ENCODE data around the gene SEMA7A. TPM values are rescaled to one million over a fixed set of nuclear protein-coding genes. Genes with fewer than 3 reads are reported as not detected.

The SEMA7A gene
- total and polyA plus RNA-seq, 9 of the 15 experiments (the other 6 are each of a cell fraction or from before 2014, with no cell fraction given) = 0.04 to 8.2 (median 5.4) TPM; not detected in 1

DNA sequence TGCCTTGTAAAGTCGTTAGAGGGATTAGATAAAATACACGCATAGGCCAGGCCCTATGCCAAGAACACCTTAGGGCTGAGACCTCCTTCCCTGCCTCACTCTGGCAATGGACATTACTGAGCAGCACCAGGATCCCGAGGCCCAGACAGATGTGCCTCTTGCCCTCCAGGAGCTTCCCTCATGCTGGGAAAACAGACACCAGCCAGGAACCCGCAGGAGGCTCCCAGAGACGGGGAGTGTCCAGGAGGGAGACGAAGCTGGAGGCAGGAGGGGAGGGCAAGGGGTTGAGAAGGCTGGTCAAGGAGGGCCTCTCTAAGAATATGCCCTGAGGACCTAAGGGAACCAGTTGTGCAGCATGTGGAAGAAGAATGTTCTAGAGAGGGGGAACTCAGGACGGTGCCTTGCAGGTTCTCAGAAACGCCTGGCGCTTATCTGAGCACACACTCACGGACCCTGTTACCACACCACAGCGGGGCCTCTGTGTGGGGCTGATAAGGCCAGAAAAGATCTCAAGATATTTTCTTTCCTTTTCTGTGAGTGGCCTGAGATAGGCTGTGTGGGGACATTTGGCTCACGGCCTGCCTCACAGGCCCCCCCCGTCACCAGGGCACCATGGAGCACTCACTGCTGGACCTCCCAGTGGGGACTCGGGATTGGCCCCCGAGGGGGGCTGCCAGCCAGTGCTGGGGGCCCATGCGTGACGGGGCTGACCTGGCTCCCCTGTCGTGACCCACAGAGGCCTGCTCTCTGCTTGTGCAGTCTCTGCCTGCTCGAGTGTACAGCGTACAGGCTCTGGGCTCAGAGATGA is 44.3 kb downstream of the SEMA7A start (continued):
- TF ChIP-seq, protein P1, sequence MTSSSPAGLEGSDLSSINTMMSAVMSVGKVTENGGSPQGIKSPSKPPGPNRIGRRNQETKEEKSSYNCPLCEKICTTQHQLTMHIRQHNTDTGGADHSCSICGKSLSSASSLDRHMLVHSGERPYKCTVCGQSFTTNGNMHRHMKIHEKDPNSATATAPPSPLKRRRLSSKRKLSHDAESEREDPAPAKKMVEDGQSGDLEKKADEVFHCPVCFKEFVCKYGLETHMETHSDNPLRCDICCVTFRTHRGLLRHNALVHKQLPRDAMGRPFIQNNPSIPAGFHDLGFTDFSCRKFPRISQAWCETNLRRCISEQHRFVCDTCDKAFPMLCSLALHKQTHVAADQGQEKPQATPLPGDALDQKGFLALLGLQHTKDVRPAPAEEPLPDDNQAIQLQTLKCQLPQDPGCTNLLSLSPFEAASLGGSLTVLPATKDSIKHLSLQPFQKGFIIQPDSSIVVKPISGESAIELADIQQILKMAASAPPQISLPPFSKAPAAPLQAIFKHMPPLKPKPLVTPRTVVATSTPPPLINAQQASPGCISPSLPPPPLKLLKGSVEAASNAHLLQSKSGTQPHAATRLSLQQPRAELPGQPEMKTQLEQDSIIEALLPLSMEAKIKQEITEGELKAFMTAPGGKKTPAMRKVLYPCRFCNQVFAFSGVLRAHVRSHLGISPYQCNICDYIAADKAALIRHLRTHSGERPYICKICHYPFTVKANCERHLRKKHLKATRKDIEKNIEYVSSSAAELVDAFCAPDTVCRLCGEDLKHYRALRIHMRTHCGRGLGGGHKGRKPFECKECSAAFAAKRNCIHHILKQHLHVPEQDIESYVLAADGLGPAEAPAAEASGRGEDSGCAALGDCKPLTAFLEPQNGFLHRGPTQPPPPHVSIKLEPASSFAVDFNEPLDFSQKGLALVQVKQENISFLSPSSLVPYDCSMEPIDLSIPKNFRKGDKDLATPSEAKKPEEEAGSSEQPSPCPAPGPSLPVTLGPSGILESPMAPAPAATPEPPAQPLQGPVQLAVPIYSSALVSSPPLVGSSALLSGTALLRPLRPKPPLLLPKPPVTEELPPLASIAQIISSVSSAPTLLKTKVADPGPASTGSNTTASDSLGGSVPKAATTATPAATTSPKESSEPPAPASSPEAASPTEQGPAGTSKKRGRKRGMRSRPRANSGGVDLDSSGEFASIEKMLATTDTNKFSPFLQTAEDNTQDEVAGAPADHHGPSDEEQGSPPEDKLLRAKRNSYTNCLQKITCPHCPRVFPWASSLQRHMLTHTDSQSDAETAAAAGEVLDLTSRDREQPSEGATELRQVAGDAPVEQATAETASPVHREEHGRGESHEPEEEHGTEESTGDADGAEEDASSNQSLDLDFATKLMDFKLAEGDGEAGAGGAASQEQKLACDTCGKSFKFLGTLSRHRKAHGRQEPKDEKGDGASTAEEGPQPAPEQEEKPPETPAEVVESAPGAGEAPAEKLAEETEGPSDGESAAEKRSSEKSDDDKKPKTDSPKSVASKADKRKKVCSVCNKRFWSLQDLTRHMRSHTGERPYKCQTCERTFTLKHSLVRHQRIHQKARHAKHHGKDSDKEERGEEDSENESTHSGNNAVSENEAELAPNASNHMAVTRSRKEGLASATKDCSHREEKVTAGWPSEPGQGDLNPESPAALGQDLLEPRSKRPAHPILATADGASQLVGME (CRISPR knock-in tag; IDR thresholded peaks at IDR 0.05) = peak; percentile 70; the same call in 1 of the 2 replicates
- TF ChIP-seq ZNF311 (CRISPR knock-in tag; IDR thresholded peaks at IDR 0.05) (peak; percentile 86), NR2C2 (CRISPR knock-in tag; IDR thresholded peaks at IDR 0.05) (no peak), NR2C2 (tag; IDR thresholded peaks at IDR 0.05) (peak; percentile 70), GATAD2B (IDR thresholded peaks at IDR 0.05; ENCODE audit: borderline replicate concordance) (peak; percentile 99; the same call in 1 of the 2 replicates), ZNF12 (CRISPR knock-in tag; IDR thresholded peaks at IDR 0.05) (no peak), ZNF707 (CRISPR knock-in tag; conservative IDR thresholded peaks at IDR 0.05) (peak; percentile 72), ELF4 (CRISPR knock-in tag; IDR thresholded peaks at IDR 0.05) (peak; percentile 95), ZNF146 (CRISPR knock-in tag; IDR thresholded peaks at IDR 0.05; ENCODE audit: unreplicated experiment) (no peak), NFYB (IDR thresholded peaks at IDR 0.05; ENCODE audit: extremely low read depth, insufficient read length) (no peak)
- TF ChIP-seq, protein P2, sequence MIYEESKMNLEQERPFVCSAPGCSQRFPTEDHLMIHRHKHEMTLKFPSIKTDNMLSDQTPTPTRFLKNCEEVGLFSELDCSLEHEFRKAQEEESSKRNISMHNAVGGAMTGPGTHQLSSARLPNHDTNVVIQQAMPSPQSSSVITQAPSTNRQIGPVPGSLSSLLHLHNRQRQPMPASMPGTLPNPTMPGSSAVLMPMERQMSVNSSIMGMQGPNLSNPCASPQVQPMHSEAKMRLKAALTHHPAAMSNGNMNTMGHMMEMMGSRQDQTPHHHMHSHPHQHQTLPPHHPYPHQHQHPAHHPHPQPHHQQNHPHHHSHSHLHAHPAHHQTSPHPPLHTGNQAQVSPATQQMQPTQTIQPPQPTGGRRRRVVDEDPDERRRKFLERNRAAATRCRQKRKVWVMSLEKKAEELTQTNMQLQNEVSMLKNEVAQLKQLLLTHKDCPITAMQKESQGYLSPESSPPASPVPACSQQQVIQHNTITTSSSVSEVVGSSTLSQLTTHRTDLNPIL (CRISPR knock-in tag; IDR thresholded peaks at IDR 0.05) = peak; percentile 80
- TF ChIP-seq, protein P3, sequence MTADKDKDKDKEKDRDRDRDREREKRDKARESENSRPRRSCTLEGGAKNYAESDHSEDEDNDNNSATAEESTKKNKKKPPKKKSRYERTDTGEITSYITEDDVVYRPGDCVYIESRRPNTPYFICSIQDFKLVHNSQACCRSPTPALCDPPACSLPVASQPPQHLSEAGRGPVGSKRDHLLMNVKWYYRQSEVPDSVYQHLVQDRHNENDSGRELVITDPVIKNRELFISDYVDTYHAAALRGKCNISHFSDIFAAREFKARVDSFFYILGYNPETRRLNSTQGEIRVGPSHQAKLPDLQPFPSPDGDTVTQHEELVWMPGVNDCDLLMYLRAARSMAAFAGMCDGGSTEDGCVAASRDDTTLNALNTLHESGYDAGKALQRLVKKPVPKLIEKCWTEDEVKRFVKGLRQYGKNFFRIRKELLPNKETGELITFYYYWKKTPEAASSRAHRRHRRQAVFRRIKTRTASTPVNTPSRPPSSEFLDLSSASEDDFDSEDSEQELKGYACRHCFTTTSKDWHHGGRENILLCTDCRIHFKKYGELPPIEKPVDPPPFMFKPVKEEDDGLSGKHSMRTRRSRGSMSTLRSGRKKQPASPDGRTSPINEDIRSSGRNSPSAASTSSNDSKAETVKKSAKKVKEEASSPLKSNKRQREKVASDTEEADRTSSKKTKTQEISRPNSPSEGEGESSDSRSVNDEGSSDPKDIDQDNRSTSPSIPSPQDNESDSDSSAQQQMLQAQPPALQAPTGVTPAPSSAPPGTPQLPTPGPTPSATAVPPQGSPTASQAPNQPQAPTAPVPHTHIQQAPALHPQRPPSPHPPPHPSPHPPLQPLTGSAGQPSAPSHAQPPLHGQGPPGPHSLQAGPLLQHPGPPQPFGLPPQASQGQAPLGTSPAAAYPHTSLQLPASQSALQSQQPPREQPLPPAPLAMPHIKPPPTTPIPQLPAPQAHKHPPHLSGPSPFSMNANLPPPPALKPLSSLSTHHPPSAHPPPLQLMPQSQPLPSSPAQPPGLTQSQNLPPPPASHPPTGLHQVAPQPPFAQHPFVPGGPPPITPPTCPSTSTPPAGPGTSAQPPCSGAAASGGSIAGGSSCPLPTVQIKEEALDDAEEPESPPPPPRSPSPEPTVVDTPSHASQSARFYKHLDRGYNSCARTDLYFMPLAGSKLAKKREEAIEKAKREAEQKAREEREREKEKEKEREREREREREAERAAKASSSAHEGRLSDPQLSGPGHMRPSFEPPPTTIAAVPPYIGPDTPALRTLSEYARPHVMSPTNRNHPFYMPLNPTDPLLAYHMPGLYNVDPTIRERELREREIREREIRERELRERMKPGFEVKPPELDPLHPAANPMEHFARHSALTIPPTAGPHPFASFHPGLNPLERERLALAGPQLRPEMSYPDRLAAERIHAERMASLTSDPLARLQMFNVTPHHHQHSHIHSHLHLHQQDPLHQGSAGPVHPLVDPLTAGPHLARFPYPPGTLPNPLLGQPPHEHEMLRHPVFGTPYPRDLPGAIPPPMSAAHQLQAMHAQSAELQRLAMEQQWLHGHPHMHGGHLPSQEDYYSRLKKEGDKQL (CRISPR knock-in tag; IDR thresholded peaks at IDR 0.05; ENCODE audit: borderline replicate concordance) = no peak
- TF ChIP-seq, protein P4, sequence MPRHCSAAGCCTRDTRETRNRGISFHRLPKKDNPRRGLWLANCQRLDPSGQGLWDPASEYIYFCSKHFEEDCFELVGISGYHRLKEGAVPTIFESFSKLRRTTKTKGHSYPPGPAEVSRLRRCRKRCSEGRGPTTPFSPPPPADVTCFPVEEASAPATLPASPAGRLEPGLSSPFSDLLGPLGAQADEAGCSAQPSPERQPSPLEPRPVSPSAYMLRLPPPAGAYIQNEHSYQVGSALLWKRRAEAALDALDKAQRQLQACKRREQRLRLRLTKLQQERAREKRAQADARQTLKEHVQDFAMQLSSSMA (CRISPR knock-in tag; IDR thresholded peaks at IDR 0.05) = no peak

Data from K562 (cell line).